ENCODE results near the gene MEG3. TPM values are rescaled to one million over a fixed set of nuclear protein-coding genes. Genes with fewer than 3 reads are reported as not detected.

MEG3 gene
- total and polyA plus RNA-seq, 2 of the 8 experiments (the other 6 are each of a cell fraction or from before 2014, with no cell fraction given), result 0.17 to 1.1 TPM

GRCh38 chr14:100851946-100852620 is 26.2 kb downstream of the MEG3 start:
- Histone ChIP-seq H2BK120ac (replicated peaks; ENCODE audit: low read depth, low read length) (no peak overlapping the region), H3K4ac (replicated peaks; ENCODE audit: insufficient read length, low read depth, low read length) (no peak overlapping the region), H3K23me2 (ENCODE audit: low read depth, low read length) (no peaks in the 10 kb centered on the region), H2BK12ac (ENCODE audit: low read depth, low read length) (no peak overlapping the region), H3K27ac (ENCODE audit: low read depth, low read length) (no peak overlapping the region), H3K56ac (replicated peaks; ENCODE audit: insufficient read length, low read depth, low read length) (no peak overlapping the region), H3K27me3 (replicated peaks in 1 of 4; ENCODE audit: control insufficient read depth in 3 of 4, extremely low read depth in 1 of 4, insufficient read depth in 3 of 4, low read length in 3 of 4) (no peaks in the 10 kb centered on the region), H3K4me3 (ENCODE audit: extremely low read depth in 1 of 4, insufficient read depth in 2 of 4, low read depth in 3 of 4, low read length in 4 of 4) (no peak overlapping the region), H2BK20ac (ENCODE audit: low read length) (no peak overlapping the region), H3K18ac (ENCODE audit: extremely low read depth, low read length) (no peak overlapping the region; the same call in 1 of the 2 replicates), H2BK5ac (ENCODE audit: low read depth, low read length) (no peak overlapping the region), H3K4me2 (ENCODE audit: insufficient read depth in 1 of 2, low read depth in 2 of 2, low read length in 2 of 2) (no peak overlapping the region), H3K4me1 (replicated peaks in 1 of 4; ENCODE audit: control insufficient read depth in 3 of 4, insufficient read depth in 4 of 4, low read length in 3 of 4) (no peaks in the 10 kb centered on the region), H3K23ac (ENCODE audit: insufficient read length) (no peak overlapping the region), H2AFZ (ENCODE audit: low read length) (no peak overlapping the region), H3K14ac (ENCODE audit: insufficient read length) (no peak overlapping the region), H3K36me3 (ENCODE audit: control insufficient read depth in 2 of 4, insufficient read depth in 4 of 4, low read length in 3 of 4) (no peaks in the 10 kb centered on the region), H3K79me1 (ENCODE audit: low read depth, low read length) (no peaks in the 10 kb centered on the region), H3K79me2 (ENCODE audit: control insufficient read depth in 1 of 2, insufficient read depth in 2 of 2, low read length in 2 of 2) (no peaks in the 10 kb centered on the region), H3K9me3 (ENCODE audit: insufficient read depth in 2 of 2, low read depth in 1 of 2, low read length in 1 of 2) (no peaks in the 10 kb centered on the region), H4K91ac (replicated peaks; ENCODE audit: insufficient read length, low read length) (no peak overlapping the region), H2AK5ac (ENCODE audit: low read depth, low read length) (no peak overlapping the region), H2BK15ac (ENCODE audit: low read length) (no peak overlapping the region), H4K20me1 (replicated peaks in 1 of 2; ENCODE audit: control insufficient read depth in 1 of 2, insufficient read depth in 2 of 2, low read length in 2 of 2) (no peaks in the 10 kb centered on the region), H4K5ac (ENCODE audit: insufficient read length, low read depth, low read length) (no peak overlapping the region), H4K8ac (ENCODE audit: extremely low read depth, insufficient read depth, low read length) (no peak overlapping the region), H3K9ac (replicated peaks in 1 of 4; ENCODE audit: extremely low read depth in 1 of 4, low read depth in 3 of 4, low read length in 3 of 4) (no peak overlapping the region)
- WGBS, 2 experiments (ENCODE audit: extremely low coverage in 1 of 2, insufficient coverage in 1 of 2, insufficient read length in 1 of 2, insufficient replicate concordance in 2 of 2, low coverage in 1 of 2, low lambda C conversion rate in 2 of 2, missing lambda C conversion rate in 1 of 2), result 88% methylated on average over 14 of the region's 14 CpGs; no CpG with 5 or more reads in 1 of the 2 experiments
- CTCF ChIA-PET (ENCODE audit: partially characterized antibody), result interaction anchor here (0.6 to 9.5 kb wide), 14 partner anchors 10 to 377 kb away, joined by 3 to 70 read pairs (median 3); partner anchors contain the start of gene RTL1
- FAIRE-seq, result no peak
- POLR2A ChIA-PET (ENCODE audit: partially characterized antibody), result no interaction called here
- DNase-seq (ENCODE audit: low read depth in 1 of 2, low spot score in 2 of 2), result no peak
- TF ChIP-seq FOSL1 (IDR thresholded peaks at IDR 0.05; ENCODE audit: insufficient read depth, low read depth, low read length), result no peak
- no peak for TF ChIP-seq CHD2 (IDR thresholded peaks at IDR 0.05; ENCODE audit: low read length)
- TF ChIP-seq SIX5 (IDR thresholded peaks at IDR 0.05; ENCODE audit: low read depth, low read length), result no peak
- TF ChIP-seq ATF2 (IDR thresholded peaks at IDR 0.05; ENCODE audit: low read length), result no peak
- no peak for TF ChIP-seq SIN3A (conservative IDR thresholded peaks at IDR 0.05 in 1 of 2, IDR thresholded peaks at IDR 0.05 in 1 of 2; ENCODE audit: low read depth in 1 of 2, low read length in 2 of 2)
- no peak for TF ChIP-seq USF2 (IDR thresholded peaks at IDR 0.05; ENCODE audit: low read length)
- no peak for TF ChIP-seq RXRA (IDR thresholded peaks at IDR 0.05; ENCODE audit: insufficient read depth, low read depth, low read length)
- TF ChIP-seq YY1 (IDR thresholded peaks at IDR 0.05; ENCODE audit: low read depth, low read length), result no peak
- TF ChIP-seq RBBP5 (IDR thresholded peaks at IDR 0.05; ENCODE audit: borderline replicate concordance, low read depth, low read length), result no peak
- TF ChIP-seq GABPA (IDR thresholded peaks at IDR 0.05; ENCODE audit: borderline replicate concordance, insufficient read depth, low read length), result no peak

Data from H1 (cell line).